ENCODE data around the gene ADISSP.
A peak's percentile ranks its signal among the peaks of the same experiment; 100 is the strongest.
"Not testable (repeated sequence)": the region's sequence is repeated elsewhere in the genome, so short reads cannot be mapped to it uniquely, and the experiment has no call there.

ADISSP gene

GRCh38 chr20:3797592-3798372 lies 30.2 kb upstream of the ADISSP start:
- peak overlapping the region; percentile 85 for H3K4me3 ChIP-seq (ENCODE audit: low read length)
- DNase-seq (ENCODE audit: low read depth): no peak
- no peak for TF ChIP-seq CTCF (conservative IDR thresholded peaks at IDR 0.05; ENCODE audit: low read length)

DNA sequence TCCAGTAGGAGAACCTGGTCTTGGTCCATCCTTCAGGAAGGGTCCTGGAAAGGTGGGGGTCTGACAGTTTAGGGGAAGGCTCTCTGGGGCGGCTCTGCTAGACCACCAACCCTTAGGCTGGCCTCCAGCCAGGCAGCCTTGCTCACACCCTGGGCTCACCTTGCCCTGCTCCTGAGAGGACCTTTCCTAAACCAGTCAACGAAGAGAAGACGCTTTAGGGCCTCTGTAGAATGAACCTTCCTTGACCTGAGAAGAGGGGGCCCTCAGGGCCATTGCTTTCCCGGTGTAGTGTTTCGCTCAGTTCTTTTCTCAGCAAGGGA lies 29.6 kb upstream of the ADISSP start:
- TF ChIP-seq CTCF (conservative IDR thresholded peaks at IDR 0.05; ENCODE audit: low read length): no peak

GRCh38 chr20:3796477-3797225 lies 29.1 kb upstream of the ADISSP start:
- DNase-seq (ENCODE audit: low read depth): no peak
- no peak for TF ChIP-seq CTCF (conservative IDR thresholded peaks at IDR 0.05; ENCODE audit: low read length)
- H3K4me3 ChIP-seq (ENCODE audit: low read length): peak overlapping the region; percentile 85

More for the DNA sequence above, 29.6 kb upstream of the ADISSP start:
- DNase-seq (ENCODE audit: low read depth): no peak
- H3K4me3 ChIP-seq (ENCODE audit: low read length): peak overlapping the region; percentile 85

GRCh38 chr20:3795511-3796468 lies 28.2 kb upstream of the ADISSP start, which contains the start of gene CDC25B:
Gene CDC25B, plus strand, starts transcription at chr20:3796310. Its CDS starts 222 bp downstream, at chr20:3796532.
- DNase-seq (ENCODE audit: low read depth): peak; percentile 86
- peak within 1 kb of the TSS; percentile 85 for H3K4me3 ChIP-seq (ENCODE audit: low read length)
- TF ChIP-seq CTCF (conservative IDR thresholded peaks at IDR 0.05; ENCODE audit: low read length): peak; percentile 51

GRCh38 chr20:3794701-3795420 lies 27.3 kb upstream of the ADISSP start:
- H3K4me3 ChIP-seq (ENCODE audit: low read length): peak overlapping the region; percentile 85
- no peak for TF ChIP-seq CTCF (conservative IDR thresholded peaks at IDR 0.05; ENCODE audit: low read length)
- DNase-seq (ENCODE audit: low read depth): no peak

- not testable (repeated sequence) for H3K4me3 ChIP-seq (ENCODE audit: low read length); DNase-seq (ENCODE audit: low read depth)
Observed at GRCh38 chr20:3794168-3794567, 26.6 kb upstream of the ADISSP start.

GRCh38 chr20:3789201-3789600 lies 21.6 kb upstream of the ADISSP start:
- H3K4me3 ChIP-seq (ENCODE audit: low read length); DNase-seq (ENCODE audit: low read depth): not testable (repeated sequence)

Data from AG10803 (cell line).